Posterior cingulate gyrus (tissue), 11 donors: Measurements from ENCODE around the gene EFCAB12.

ENCODE experiments used
- DNase-seq, 10 donors: peaks; one replicate each; pipeline versions ENCODE4 v3.0.0 to v3.0.0-alpha.2; 2020 to 2021; ENCODE audit warnings: mixed read lengths in 3 of 10
- intact Hi-C: fragments of 100-400 bp; cut with DNase I; formaldehyde crosslinking; loops from one replicate; pipeline ENCODE4 v1.15.1; 2023

Gene EFCAB12

GRCh38 chr3:129352650-129353588 is 75.5 kb downstream of the EFCAB12 start:
- DNase-seq = peak in 2 of 10 donors; percentile 63 to 74
- intact Hi-C loops = no loop called here

- intact Hi-C loops = no loop called here
Measured at GRCh38 chr3:129352045-129352444, 76.4 kb downstream of the EFCAB12 start.

More at GRCh38 chr3:129352045-129352444, 76.4 kb downstream of the EFCAB12 start:
- peak in 1 of 10 donors; percentile 27 for DNase-seq
